DOHH2 (cell line): ENCODE results near the gene BTBD1.
"Not testable (repeated sequence)": the region's sequence is repeated elsewhere in the genome, so short reads cannot be mapped to it uniquely, and the experiment has no call there.

Source experiments
- H3F3A ChIP-seq: fragments of 200-600 bp; sonication (generic), shearing (Covaris generic); 2 replicates; pipeline ENCODE4 v1.6.0; 2016; ENCODE audit warnings: antibody characterized with exemption, mild to moderate bottlenecking; ENCODE audit not compliant: control insufficient read depth, insufficient read depth
- H3K27ac ChIP-seq: fragments of 200-600 bp; sonication (generic); 2 replicates; pipeline ENCODE4 v1.5.1; 2014; ENCODE audit warnings: low read depth, mild to moderate bottlenecking, low read length, moderate library complexity
- H3K27me3 ChIP-seq: fragments of 200-600 bp; sonication (generic); 2 replicates; pipeline ENCODE4 v1.6.1; 2014; ENCODE audit warnings: mild to moderate bottlenecking, low read length, mixed read lengths; ENCODE audit not compliant: control insufficient read depth
- H3K36me3 ChIP-seq: fragments of 200-600 bp; sonication (generic); 2 replicates; pipeline ENCODE4 v1.6.1; 2014; ENCODE audit warnings: mild to moderate bottlenecking, low read length, moderate library complexity, mixed read lengths; ENCODE audit not compliant: control insufficient read depth
- H3K4me1 ChIP-seq: fragments of 200-600 bp; sonication (generic); 2 replicates; pipeline ENCODE4 v1.6.1; 2014; ENCODE audit warnings: mild to moderate bottlenecking, low read length, mixed read lengths; ENCODE audit not compliant: control insufficient read depth
- H3K4me2 ChIP-seq: fragments of 200-600 bp; sonication (generic); 2 replicates; pipeline ENCODE4 v1.6.0; 2014; ENCODE audit warnings: mild to moderate bottlenecking, low read length, moderate library complexity
- H3K4me3 ChIP-seq: fragments of 200-600 bp; sonication (generic); 2 replicates; pipeline ENCODE4 v1.5.1; 2014; ENCODE audit warnings: mild to moderate bottlenecking, low read length, mixed read lengths
- H3K79me2 ChIP-seq: fragments of 200-600 bp; sonication (generic); 2 replicates; pipeline ENCODE4 v1.6.1; 2014; ENCODE audit warnings: mild to moderate bottlenecking, low read length, mixed read lengths; ENCODE audit not compliant: control insufficient read depth
- H3K9me2 ChIP-seq: fragments of 200-600 bp; sonication (generic); replicated peaks from 2 replicates; pipeline ENCODE4 v1.6.1; 2014; ENCODE audit warnings: mild to moderate bottlenecking, low read length, mixed read lengths; ENCODE audit not compliant: control insufficient read depth
- H3K9me3 ChIP-seq: fragments of 200-600 bp; sonication (generic); 2 replicates; pipeline ENCODE4 v1.6.1; 2014; ENCODE audit warnings: antibody characterized with exemption, low read length, mixed read lengths; ENCODE audit not compliant: control insufficient read depth, insufficient read depth
- H4K20me1 ChIP-seq: fragments of 200-600 bp; sonication (generic); 2 replicates; pipeline ENCODE4 v1.6.0; 2014; ENCODE audit warnings: low read depth, mild to moderate bottlenecking, antibody characterized with exemption, low read length, moderate library complexity; ENCODE audit not compliant: control insufficient read depth, insufficient read depth
- CTCF ChIP-seq: fragments of 200-600 bp; sonication (generic); IDR thresholded peaks from one replicate; pipeline ENCODE4 v1.5.1; 2014; ENCODE audit warnings: antibody characterized with exemption, mild to moderate bottlenecking, low read depth, low read length; ENCODE audit not compliant: poor library complexity, severe bottlenecking
- EZH2phosphoT487 ChIP-seq: fragments of 200-600 bp; sonication (generic); IDR thresholded peaks from 2 replicates; pipeline ENCODE4 v1.6.1; 2017; ENCODE audit warnings: borderline replicate concordance, mild to moderate bottlenecking, antibody characterized with exemption, low read length, moderate library complexity, mixed read lengths

The BTBD1 gene

DNA sequence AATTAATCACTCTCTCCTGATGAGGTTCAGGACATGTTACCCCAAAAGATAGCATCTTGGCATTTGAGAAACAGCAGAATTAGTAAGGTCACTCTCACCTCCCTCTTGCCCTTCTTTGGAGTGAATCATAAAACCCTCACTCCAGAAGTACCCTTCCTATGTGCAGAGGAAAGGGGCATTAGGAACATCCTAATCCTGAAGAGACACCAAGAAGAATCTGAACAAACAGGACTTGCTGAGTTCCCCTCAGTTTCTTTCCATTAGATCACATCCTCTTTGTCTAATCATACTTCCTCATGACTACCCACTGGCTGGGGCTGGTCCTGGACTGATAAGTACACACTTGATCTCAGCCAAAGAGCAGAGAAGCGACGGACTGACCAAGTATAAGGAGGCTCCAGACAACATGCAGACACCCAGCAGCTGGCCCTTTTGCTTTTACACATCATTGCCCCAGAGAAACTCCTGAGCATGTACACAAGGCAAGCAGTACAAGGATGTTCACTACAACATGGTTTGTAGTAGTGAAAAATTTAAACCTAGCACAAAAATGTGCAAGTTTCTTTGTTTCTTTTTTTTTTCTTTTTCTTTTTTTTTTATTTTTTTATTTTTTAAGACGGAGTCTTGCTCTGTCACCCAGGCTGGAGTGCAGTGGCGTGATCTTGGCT, 25.4 kb upstream of the BTBD1 start:
- Histone ChIP-seq H3K4me2 (no peak overlapping the region), H3K9me2 (no peaks in the 10 kb centered on the region), H3K79me2 (no peaks in the 10 kb centered on the region), H4K20me1 (no peaks in the 10 kb centered on the region), H3K4me3 (no peak overlapping the region), H3K27ac (no peak overlapping the region), H3K9me3 (no peaks in the 10 kb centered on the region), H3K27me3 (0 out of 2 replicates have a peak, but pooled peaks cover 2% of the 10 kb centered on the region), H3K36me3 (no peaks in the 10 kb centered on the region), H3K4me1 (no peaks in the 10 kb centered on the region), H3F3A (no peaks in the 10 kb centered on the region)
- TF ChIP-seq EZH2phosphoT487: no peak
- no peak for TF ChIP-seq CTCF

- not testable (repeated sequence) for H3K4me2 ChIP-seq, H3K9me2 ChIP-seq, H3K9me3 ChIP-seq, H3K36me3 ChIP-seq, H4K20me1 ChIP-seq, H3K4me3 ChIP-seq, H3K79me2 ChIP-seq, H3K27me3 ChIP-seq, H3K27ac ChIP-seq, H3F3A ChIP-seq, H3K4me1 ChIP-seq
Observed at GRCh38 chr15:83091965-83092308, 24.9 kb upstream of the BTBD1 start.

GRCh38 chr15:83090465-83090864, 23.4 kb upstream of the BTBD1 start:
- H3K4me2 ChIP-seq: no peak overlapping the region
- no peaks in the 10 kb centered on the region for H3K9me3 ChIP-seq
- H3K9me2 ChIP-seq: no peaks in the 10 kb centered on the region
- no peaks in the 10 kb centered on the region for H3F3A ChIP-seq
- H3K79me2 ChIP-seq: no peaks in the 10 kb centered on the region
- H3K27ac ChIP-seq: no peak overlapping the region
- no peak overlapping the region for H3K4me3 ChIP-seq
- H3K27me3 ChIP-seq: no peaks in the 10 kb centered on the region
- no peaks in the 10 kb centered on the region for H3K36me3 ChIP-seq
- H3K4me1 ChIP-seq: no peaks in the 10 kb centered on the region
- no peaks in the 10 kb centered on the region for H4K20me1 ChIP-seq
- TF ChIP-seq CTCF (no peak), EZH2phosphoT487 (no peak)

- Histone ChIP-seq H3K27me3 (no peaks in the 10 kb centered on the region), H3K4me2 (no peak overlapping the region), H3F3A (no peaks in the 10 kb centered on the region), H3K79me2 (no peaks in the 10 kb centered on the region), H3K36me3 (no peaks in the 10 kb centered on the region), H3K9me3 (no peaks in the 10 kb centered on the region), H4K20me1 (no peaks in the 10 kb centered on the region), H3K4me1 (no peaks in the 10 kb centered on the region), H3K4me3 (no peak overlapping the region), H3K9me2 (no peaks in the 10 kb centered on the region), H3K27ac (no peak overlapping the region)
- TF ChIP-seq EZH2phosphoT487 (no peak), CTCF (no peak)
Observed at GRCh38 chr15:83088876-83089275, 21.8 kb upstream of the BTBD1 start.
